ENCODE measurements around the gene C16orf54. TPM values are rescaled to one million over a fixed set of nuclear protein-coding genes. Genes with fewer than 3 reads are reported as not detected.
"Not testable (repeated sequence)": the region's sequence is repeated elsewhere in the genome, so short reads cannot be mapped to it uniquely, and the experiment has no call there.

C16orf54 gene
- total RNA-seq, 4 donors from 2014 or later = 0.22 to 0.83 (median 0.37) TPM

- DNase-seq = no peak
- TF ChIP-seq CTCF (IDR thresholded peaks at IDR 0.05) = no peak
- TF ChIP-seq POLR2A (IDR thresholded peaks at IDR 0.05) = no peak
- intact Hi-C loops (cut with DNase I) = no loop called here
- Histone ChIP-seq H3K27me3 (no peaks in the 10 kb centered on the region), H3K4me1 (no peaks in the 10 kb centered on the region), H3K27ac (no peak overlapping the region), H3K4me3 (replicated peaks in 1 of 3) (no peak overlapping the region), H3K36me3 (no peaks in the 10 kb centered on the region), H3K9me3 (no peaks in the 10 kb centered on the region)
- 96 to 100% methylated on average over 7 to 22 of the region's 30 CpGs for WGBS, 2 donors
Measured at GRCh38 chr16:29747947-29748759, 2.4 kb upstream of the C16orf54 start.

- intact Hi-C loops (cut with DNase I); H3K27me3 ChIP-seq; DNase-seq; H3K9me3 ChIP-seq; H3K27ac ChIP-seq; H3K36me3 ChIP-seq; H3K4me3 ChIP-seq (replicated peaks in 1 of 3); H3K4me1 ChIP-seq: not testable (repeated sequence)
- WGBS, 2 donors = 65 to 76% methylated on average over 4 of the region's 4 CpGs
Measured at GRCh38 chr16:29746518-29746917, 728 bp upstream of the C16orf54 start.

- Histone ChIP-seq H3K27ac (no peak overlapping the region), H3K4me3 (replicated peaks in 1 of 3) (peak overlapping the region in 1 of 3 donors; percentile 9)
Measured at GRCh38 chr16:29745121-29745852, 503 bp downstream of the C16orf54 start.

GRCh38 chr16:29744541-29745101 is 1.2 kb downstream of the C16orf54 start:
- Histone ChIP-seq H3K4me1 (no peaks in the 10 kb centered on the region), H3K27me3 (no peaks in the 10 kb centered on the region), H3K9me3 (no peaks in the 10 kb centered on the region), H3K4me3 (replicated peaks in 1 of 3) (no peak overlapping the region), H3K36me3 (no peaks in the 10 kb centered on the region), H3K27ac (no peak overlapping the region)
- 89 to 91% methylated on average over 14 to 20 of the region's 20 CpGs for WGBS, 2 donors
- no peak for DNase-seq
- intact Hi-C loops (cut with DNase I) = no loop called here
- TF ChIP-seq CTCF (IDR thresholded peaks at IDR 0.05) = no peak
- TF ChIP-seq POLR2A (IDR thresholded peaks at IDR 0.05) = no peak

More at GRCh38 chr16:29745121-29745852, 503 bp downstream of the C16orf54 start:
- Histone ChIP-seq H3K27me3 (no peaks in the 10 kb centered on the region), H3K36me3 (no peaks in the 10 kb centered on the region), H3K9me3 (no peaks in the 10 kb centered on the region), H3K4me1 (no peaks in the 10 kb centered on the region)
- intact Hi-C loops (cut with DNase I) = no loop called here
- WGBS, 2 donors = 85 to 86% methylated on average over 16 of the region's 16 CpGs
- TF ChIP-seq CTCF (IDR thresholded peaks at IDR 0.05) (no peak), POLR2A (IDR thresholded peaks at IDR 0.05) (no peak)
- no peak for DNase-seq

- no peaks in the 10 kb centered on the region for H3K27me3 ChIP-seq
- WGBS, 2 donors = 74 to 83% methylated on average over 4 to 7 of the region's 21 CpGs
- no peak overlapping the region for H3K27ac ChIP-seq
- intact Hi-C loops (cut with DNase I) = no loop called here
- no peaks in the 10 kb centered on the region for H3K36me3 ChIP-seq
- no peak for DNase-seq
- no peak overlapping the region for H3K4me3 ChIP-seq (replicated peaks in 1 of 3)
- no peaks in the 10 kb centered on the region for H3K9me3 ChIP-seq
- no peaks in the 10 kb centered on the region for H3K4me1 ChIP-seq
- TF ChIP-seq POLR2A (IDR thresholded peaks at IDR 0.05) (no peak), CTCF (IDR thresholded peaks at IDR 0.05) (no peak)
Measured at GRCh38 chr16:29743827-29744531, 1.8 kb downstream of the C16orf54 start.
